ENCODE results near the gene ZNF836.
"Not testable (repeated sequence)": the region's sequence is repeated elsewhere in the genome, so short reads cannot be mapped to it uniquely, and the experiment has no call there.

The ZNF836 gene

GRCh38 chr19:52211926-52212571 lies 40.6 kb upstream of the ZNF836 start:
- no peak for DNase-seq (ENCODE audit: low spot score)
- no peak for TF ChIP-seq CTCF (IDR thresholded peaks at IDR 0.05; ENCODE audit: extremely low read depth, missing control alignments)

GRCh38 chr19:52211203-52211602 lies 39.8 kb upstream of the ZNF836 start:
- DNase-seq (ENCODE audit: low spot score): no peak
- TF ChIP-seq CTCF (IDR thresholded peaks at IDR 0.05; ENCODE audit: extremely low read depth, missing control alignments): no peak

- no peak for TF ChIP-seq CTCF (IDR thresholded peaks at IDR 0.05; ENCODE audit: extremely low read depth, missing control alignments)
- no peak for DNase-seq (ENCODE audit: low spot score)
Observed at GRCh38 chr19:52206481-52206880, 35.1 kb upstream of the ZNF836 start.

GRCh38 chr19:52200755-52201391 lies 29.5 kb upstream of the ZNF836 start:
- DNase-seq (ENCODE audit: low spot score): not testable (repeated sequence)

- TF ChIP-seq CTCF (IDR thresholded peaks at IDR 0.05; ENCODE audit: extremely low read depth, missing control alignments): no peak
- DNase-seq (ENCODE audit: low spot score): no peak
Observed at GRCh38 chr19:52200044-52200443, 28.6 kb upstream of the ZNF836 start.

GRCh38 chr19:52198678-52199077 lies 27.3 kb upstream of the ZNF836 start:
- DNase-seq (ENCODE audit: low spot score): no peak
- TF ChIP-seq CTCF (IDR thresholded peaks at IDR 0.05; ENCODE audit: extremely low read depth, missing control alignments): no peak

- DNase-seq (ENCODE audit: low spot score): no peak
- TF ChIP-seq CTCF (IDR thresholded peaks at IDR 0.05; ENCODE audit: extremely low read depth, missing control alignments): no peak
Observed at GRCh38 chr19:52197964-52198363, 26.5 kb upstream of the ZNF836 start.
